Measurements from ENCODE around the gene SLC32A1.

DNA sequence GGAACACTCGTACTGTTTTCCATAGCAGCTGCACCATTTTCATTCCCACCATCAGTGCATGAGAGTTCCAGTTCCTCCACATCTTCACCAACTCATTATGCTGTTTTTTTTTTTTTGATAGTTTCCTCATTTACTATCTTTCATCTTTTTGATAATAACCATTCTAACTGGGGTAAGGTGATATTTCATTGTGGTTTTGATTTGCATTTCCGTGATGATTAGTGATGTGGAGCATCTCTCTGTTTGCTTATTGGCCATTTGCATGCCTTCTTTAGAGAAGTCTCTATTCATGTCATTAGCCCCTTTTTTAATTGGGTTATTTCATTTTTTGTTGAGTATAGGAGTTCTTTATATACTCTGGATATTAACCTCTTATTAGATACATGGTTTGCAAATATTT, 49.9 kb downstream of the SLC32A1 start:
- TF ChIP-seq, protein P1, sequence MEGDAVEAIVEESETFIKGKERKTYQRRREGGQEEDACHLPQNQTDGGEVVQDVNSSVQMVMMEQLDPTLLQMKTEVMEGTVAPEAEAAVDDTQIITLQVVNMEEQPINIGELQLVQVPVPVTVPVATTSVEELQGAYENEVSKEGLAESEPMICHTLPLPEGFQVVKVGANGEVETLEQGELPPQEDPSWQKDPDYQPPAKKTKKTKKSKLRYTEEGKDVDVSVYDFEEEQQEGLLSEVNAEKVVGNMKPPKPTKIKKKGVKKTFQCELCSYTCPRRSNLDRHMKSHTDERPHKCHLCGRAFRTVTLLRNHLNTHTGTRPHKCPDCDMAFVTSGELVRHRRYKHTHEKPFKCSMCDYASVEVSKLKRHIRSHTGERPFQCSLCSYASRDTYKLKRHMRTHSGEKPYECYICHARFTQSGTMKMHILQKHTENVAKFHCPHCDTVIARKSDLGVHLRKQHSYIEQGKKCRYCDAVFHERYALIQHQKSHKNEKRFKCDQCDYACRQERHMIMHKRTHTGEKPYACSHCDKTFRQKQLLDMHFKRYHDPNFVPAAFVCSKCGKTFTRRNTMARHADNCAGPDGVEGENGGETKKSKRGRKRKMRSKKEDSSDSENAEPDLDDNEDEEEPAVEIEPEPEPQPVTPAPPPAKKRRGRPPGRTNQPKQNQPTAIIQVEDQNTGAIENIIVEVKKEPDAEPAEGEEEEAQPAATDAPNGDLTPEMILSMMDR (IDR thresholded peaks at IDR 0.05), result no peak
- TF ChIP-seq EP300 (IDR thresholded peaks at IDR 0.05), result no peak

Data from ovary (tissue), 3 donors.